Measurements from ENCODE around the gene LTBP2. TPM values are rescaled to one million over a fixed set of nuclear protein-coding genes. Genes with fewer than 3 reads are reported as not detected.

The LTBP2 gene
- total and polyA plus RNA-seq, 2 of the 8 experiments (the other 6 are each of a cell fraction or from before 2014, with no cell fraction given) = 0.48 to 0.89 TPM

DNA sequence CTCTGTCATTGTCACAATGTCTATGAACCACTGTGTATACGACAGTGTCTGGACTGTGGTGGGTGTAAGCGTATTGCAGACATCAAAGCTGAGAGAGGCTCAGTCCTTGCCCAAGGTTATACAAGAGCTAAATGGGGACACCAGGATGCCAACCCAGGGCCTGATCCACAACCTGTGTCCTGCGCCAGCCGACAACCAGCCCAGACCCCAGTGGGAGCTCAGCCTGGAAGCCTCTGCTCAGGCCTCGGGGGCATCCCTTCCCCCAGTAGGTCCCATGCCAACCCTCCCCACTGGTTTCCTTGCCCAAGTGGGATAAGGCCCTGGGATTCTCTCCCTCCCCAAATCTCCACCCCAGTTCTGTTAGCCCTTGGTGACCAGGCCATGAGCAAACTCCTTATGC, 54.3 kb downstream of the LTBP2 start (continued):
- TF ChIP-seq, protein P1, sequence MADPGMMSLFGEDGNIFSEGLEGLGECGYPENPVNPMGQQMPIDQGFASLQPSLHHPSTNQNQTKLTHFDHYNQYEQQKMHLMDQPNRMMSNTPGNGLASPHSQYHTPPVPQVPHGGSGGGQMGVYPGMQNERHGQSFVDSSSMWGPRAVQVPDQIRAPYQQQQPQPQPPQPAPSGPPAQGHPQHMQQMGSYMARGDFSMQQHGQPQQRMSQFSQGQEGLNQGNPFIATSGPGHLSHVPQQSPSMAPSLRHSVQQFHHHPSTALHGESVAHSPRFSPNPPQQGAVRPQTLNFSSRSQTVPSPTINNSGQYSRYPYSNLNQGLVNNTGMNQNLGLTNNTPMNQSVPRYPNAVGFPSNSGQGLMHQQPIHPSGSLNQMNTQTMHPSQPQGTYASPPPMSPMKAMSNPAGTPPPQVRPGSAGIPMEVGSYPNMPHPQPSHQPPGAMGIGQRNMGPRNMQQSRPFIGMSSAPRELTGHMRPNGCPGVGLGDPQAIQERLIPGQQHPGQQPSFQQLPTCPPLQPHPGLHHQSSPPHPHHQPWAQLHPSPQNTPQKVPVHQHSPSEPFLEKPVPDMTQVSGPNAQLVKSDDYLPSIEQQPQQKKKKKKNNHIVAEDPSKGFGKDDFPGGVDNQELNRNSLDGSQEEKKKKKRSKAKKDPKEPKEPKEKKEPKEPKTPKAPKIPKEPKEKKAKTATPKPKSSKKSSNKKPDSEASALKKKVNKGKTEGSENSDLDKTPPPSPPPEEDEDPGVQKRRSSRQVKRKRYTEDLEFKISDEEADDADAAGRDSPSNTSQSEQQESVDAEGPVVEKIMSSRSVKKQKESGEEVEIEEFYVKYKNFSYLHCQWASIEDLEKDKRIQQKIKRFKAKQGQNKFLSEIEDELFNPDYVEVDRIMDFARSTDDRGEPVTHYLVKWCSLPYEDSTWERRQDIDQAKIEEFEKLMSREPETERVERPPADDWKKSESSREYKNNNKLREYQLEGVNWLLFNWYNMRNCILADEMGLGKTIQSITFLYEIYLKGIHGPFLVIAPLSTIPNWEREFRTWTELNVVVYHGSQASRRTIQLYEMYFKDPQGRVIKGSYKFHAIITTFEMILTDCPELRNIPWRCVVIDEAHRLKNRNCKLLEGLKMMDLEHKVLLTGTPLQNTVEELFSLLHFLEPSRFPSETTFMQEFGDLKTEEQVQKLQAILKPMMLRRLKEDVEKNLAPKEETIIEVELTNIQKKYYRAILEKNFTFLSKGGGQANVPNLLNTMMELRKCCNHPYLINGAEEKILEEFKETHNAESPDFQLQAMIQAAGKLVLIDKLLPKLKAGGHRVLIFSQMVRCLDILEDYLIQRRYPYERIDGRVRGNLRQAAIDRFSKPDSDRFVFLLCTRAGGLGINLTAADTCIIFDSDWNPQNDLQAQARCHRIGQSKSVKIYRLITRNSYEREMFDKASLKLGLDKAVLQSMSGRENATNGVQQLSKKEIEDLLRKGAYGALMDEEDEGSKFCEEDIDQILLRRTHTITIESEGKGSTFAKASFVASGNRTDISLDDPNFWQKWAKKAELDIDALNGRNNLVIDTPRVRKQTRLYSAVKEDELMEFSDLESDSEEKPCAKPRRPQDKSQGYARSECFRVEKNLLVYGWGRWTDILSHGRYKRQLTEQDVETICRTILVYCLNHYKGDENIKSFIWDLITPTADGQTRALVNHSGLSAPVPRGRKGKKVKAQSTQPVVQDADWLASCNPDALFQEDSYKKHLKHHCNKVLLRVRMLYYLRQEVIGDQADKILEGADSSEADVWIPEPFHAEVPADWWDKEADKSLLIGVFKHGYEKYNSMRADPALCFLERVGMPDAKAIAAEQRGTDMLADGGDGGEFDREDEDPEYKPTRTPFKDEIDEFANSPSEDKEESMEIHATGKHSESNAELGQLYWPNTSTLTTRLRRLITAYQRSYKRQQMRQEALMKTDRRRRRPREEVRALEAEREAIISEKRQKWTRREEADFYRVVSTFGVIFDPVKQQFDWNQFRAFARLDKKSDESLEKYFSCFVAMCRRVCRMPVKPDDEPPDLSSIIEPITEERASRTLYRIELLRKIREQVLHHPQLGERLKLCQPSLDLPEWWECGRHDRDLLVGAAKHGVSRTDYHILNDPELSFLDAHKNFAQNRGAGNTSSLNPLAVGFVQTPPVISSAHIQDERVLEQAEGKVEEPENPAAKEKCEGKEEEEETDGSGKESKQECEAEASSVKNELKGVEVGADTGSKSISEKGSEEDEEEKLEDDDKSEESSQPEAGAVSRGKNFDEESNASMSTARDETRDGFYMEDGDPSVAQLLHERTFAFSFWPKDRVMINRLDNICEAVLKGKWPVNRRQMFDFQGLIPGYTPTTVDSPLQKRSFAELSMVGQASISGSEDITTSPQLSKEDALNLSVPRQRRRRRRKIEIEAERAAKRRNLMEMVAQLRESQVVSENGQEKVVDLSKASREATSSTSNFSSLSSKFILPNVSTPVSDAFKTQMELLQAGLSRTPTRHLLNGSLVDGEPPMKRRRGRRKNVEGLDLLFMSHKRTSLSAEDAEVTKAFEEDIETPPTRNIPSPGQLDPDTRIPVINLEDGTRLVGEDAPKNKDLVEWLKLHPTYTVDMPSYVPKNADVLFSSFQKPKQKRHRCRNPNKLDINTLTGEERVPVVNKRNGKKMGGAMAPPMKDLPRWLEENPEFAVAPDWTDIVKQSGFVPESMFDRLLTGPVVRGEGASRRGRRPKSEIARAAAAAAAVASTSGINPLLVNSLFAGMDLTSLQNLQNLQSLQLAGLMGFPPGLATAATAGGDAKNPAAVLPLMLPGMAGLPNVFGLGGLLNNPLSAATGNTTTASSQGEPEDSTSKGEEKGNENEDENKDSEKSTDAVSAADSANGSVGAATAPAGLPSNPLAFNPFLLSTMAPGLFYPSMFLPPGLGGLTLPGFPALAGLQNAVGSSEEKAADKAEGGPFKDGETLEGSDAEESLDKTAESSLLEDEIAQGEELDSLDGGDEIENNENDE (IDR thresholded peaks at IDR 0.05; ENCODE audit: insufficient replicate concordance, low read length) = no peak
- TF ChIP-seq EGR1 (IDR thresholded peaks at IDR 0.05; ENCODE audit: borderline replicate concordance, low read depth, low read length) (no peak), SUZ12 (IDR thresholded peaks at IDR 0.05; ENCODE audit: low read length) (no peak), TAF7 (optimal IDR thresholded peaks at IDR 0.05; ENCODE audit: borderline replicate concordance, low read depth, low read length) (no peak), BACH1 (IDR thresholded peaks at IDR 0.05; ENCODE audit: low read length) (no peak), HDAC2 (IDR thresholded peaks at IDR 0.05; ENCODE audit: borderline replicate concordance in 1 of 2, low read depth in 2 of 2, low read length in 2 of 2) (no peak), NANOG (IDR thresholded peaks at IDR 0.05; ENCODE audit: insufficient read depth, low read depth, low read length, poor library complexity, severe bottlenecking) (no peak), TBP (IDR thresholded peaks at IDR 0.05; ENCODE audit: low read depth, low read length) (no peak), CBX8 (IDR thresholded peaks at IDR 0.05; ENCODE audit: borderline replicate concordance, low read depth, low read length) (no peak), SIRT6 (IDR thresholded peaks at IDR 0.05; ENCODE audit: low read length) (no peak), JUN (IDR thresholded peaks at IDR 0.05; ENCODE audit: low read depth, low read length) (no peak), GABPA (IDR thresholded peaks at IDR 0.05; ENCODE audit: borderline replicate concordance, insufficient read depth, low read length) (no peak)

All from H1 (cell line).